ENCODE data around the gene CTU1. TPM values are rescaled to one million over a fixed set of nuclear protein-coding genes. Genes with fewer than 3 reads are reported as not detected.

Gene CTU1
- total RNA-seq, 2 donors from 2014 or later: 6.0 to 32.3 TPM

- WGBS, 2 donors: 77 to 83% methylated on average over 14 of the region's 14 CpGs
Measured at GRCh38 chr19:51083783-51084182, 24.4 kb downstream of the CTU1 start.

GRCh38 chr19:51083181-51083580 lies 25.0 kb downstream of the CTU1 start:
- Histone ChIP-seq H3K27ac (no peak overlapping the region), H3K36me3 (replicated peaks in 1 of 2; ENCODE audit: insufficient read depth in 1 of 2, low read depth in 2 of 2) (no peaks in the 10 kb centered on the region), H3K27me3 (no peaks in the 10 kb centered on the region), H3K9me3 (no peaks in the 10 kb centered on the region), H3K4me1 (peaks cover 29% of the 10 kb centered on the region), H3K4me3 (no peak overlapping the region)
- intact Hi-C loops (cut with DNase I): no loop called here
- ATAC-seq: no peak
- 58 to 75% methylated on average over 4 of the region's 4 CpGs for WGBS, 2 donors
- DNase-seq: no peak
- TF ChIP-seq CTCF (IDR thresholded peaks at IDR 0.05) (no peak), POLR2A (IDR thresholded peaks at IDR 0.05) (no peak)

More at GRCh38 chr19:51083783-51084182, 24.4 kb downstream of the CTU1 start:
- intact Hi-C loops (cut with DNase I): no loop called here
- no peak overlapping the region for H3K4me3 ChIP-seq
- ATAC-seq: no peak
- TF ChIP-seq CTCF (IDR thresholded peaks at IDR 0.05) (no peak), POLR2A (IDR thresholded peaks at IDR 0.05) (no peak)
- no peak for DNase-seq
- H3K27ac ChIP-seq: no peak overlapping the region
- H3K4me1 ChIP-seq: peaks cover 29% of the 10 kb centered on the region
- H3K27me3 ChIP-seq: no peaks in the 10 kb centered on the region
- H3K9me3 ChIP-seq: no peaks in the 10 kb centered on the region
- no peaks in the 10 kb centered on the region for H3K36me3 ChIP-seq (replicated peaks in 1 of 2; ENCODE audit: insufficient read depth in 1 of 2, low read depth in 2 of 2)

- 43 to 74% methylated on average over 7 of the region's 7 CpGs for WGBS, 2 donors
- intact Hi-C loops (cut with DNase I): no loop called here
- Histone ChIP-seq H3K27ac (no peak within 1 kb of the TSS), H3K36me3 (replicated peaks in 1 of 2; ENCODE audit: insufficient read depth in 1 of 2, low read depth in 2 of 2) (no peaks in the 10 kb centered on the region), H3K27me3 (no peaks in the 10 kb centered on the region), H3K9me3 (no peaks in the 10 kb centered on the region), H3K4me1 (peaks cover 29% of the 10 kb centered on the region), H3K4me3 (no peak within 1 kb of the TSS)
- DNase-seq (no peak), ATAC-seq (no peak)
- TF ChIP-seq CTCF (IDR thresholded peaks at IDR 0.05) (no peak), POLR2A (IDR thresholded peaks at IDR 0.05) (no peak)
Measured at GRCh38 chr19:51082611-51083010, 25.6 kb downstream of the CTU1 start, which contains the start of gene KLK14. TSS of gene KLK14 (minus strand) at chr19:51082887. CDS start at chr19:51082614, 273 bp downstream.

GRCh38 chr19:51081476-51081875 lies 26.7 kb downstream of the CTU1 start:
- TF ChIP-seq POLR2A (IDR thresholded peaks at IDR 0.05): no peak
- TF ChIP-seq CTCF (IDR thresholded peaks at IDR 0.05): no peak
- 84 to 90% methylated on average over 5 to 14 of the region's 14 CpGs for WGBS, 2 donors
- H3K27ac ChIP-seq: no peak overlapping the region
- no peaks in the 10 kb centered on the region for H3K9me3 ChIP-seq
- no peak for DNase-seq
- no peaks in the 10 kb centered on the region for H3K36me3 ChIP-seq (replicated peaks in 1 of 2; ENCODE audit: insufficient read depth in 1 of 2, low read depth in 2 of 2)
- H3K27me3 ChIP-seq: no peaks in the 10 kb centered on the region
- ATAC-seq: no peak
- H3K4me1 ChIP-seq: peaks cover 21% of the 10 kb centered on the region
- no peak overlapping the region for H3K4me3 ChIP-seq
- intact Hi-C loops (cut with DNase I): no loop called here

- DNase-seq: peak; percentile 62 to 90 (median 83)
- intact Hi-C loops (cut with DNase I): no loop called here
- Histone ChIP-seq H3K9me3 (no peaks in the 10 kb centered on the region), H3K27me3 (no peaks in the 10 kb centered on the region), H3K36me3 (replicated peaks in 1 of 2; ENCODE audit: insufficient read depth in 1 of 2, low read depth in 2 of 2) (no peaks in the 10 kb centered on the region), H3K4me3 (no peak overlapping the region), H3K27ac (no peak overlapping the region), H3K4me1 (peaks cover 6% of the 10 kb centered on the region)
- WGBS, 2 donors: 54 to 56% methylated on average over 13 to 20 of the region's 27 CpGs
- ATAC-seq: peak; percentile 53
- TF ChIP-seq POLR2A (IDR thresholded peaks at IDR 0.05) (no peak), CTCF (IDR thresholded peaks at IDR 0.05) (no peak)
Measured at GRCh38 chr19:51079481-51080110, 28.6 kb downstream of the CTU1 start.

All from body of pancreas (tissue), 4 donors.